IMR-90 (cell line): Measurements from ENCODE around the gene GPC6. TPM values are rescaled to one million over a fixed set of nuclear protein-coding genes. Genes with fewer than 3 reads are reported as not detected.

ENCODE experiments used
- ATAC-seq: fragments of 200-7000 bp; cut with Tn5 transposase; 2 replicates; pipeline ENCODE4 v1.9.1; 2020; ENCODE audit warnings: low read depth, mild to moderate bottlenecking, moderate library complexity
- BruUV-seq: library from RNA; stranded (reverse); fragments of 400-500 nt; replicated peaks from 2 replicates; lab custom pipeline; 2021; lab: Mats Ljungman, UMichigan
- CTCF ChIA-PET: fragments of 300-600 bp; formaldehyde crosslinking; extraction: SDS; loops from one replicate; lab custom pipeline; 2021; ENCODE audit warnings: antibody characterized with exemption; lab: Yijun Ruan, JAX
- POLR2A ChIA-PET: fragments of 300-600 bp; sonication (Branson Sonifier 250); formaldehyde crosslinking; loops from one replicate; lab custom pipeline; 2022; ENCODE audit warnings: antibody characterized with exemption; ENCODE audit not compliant: unreplicated experiment; lab: Charles Lee
- DNase-seq: peaks from one replicate; pipeline ENCODE4 v3.0.0; 2013
- H2AFZ ChIP-seq: replicated peaks from 2 replicates; pipeline ENCODE3; 2013; ENCODE audit warnings: low read length, mild to moderate bottlenecking; ENCODE audit not compliant: poor library complexity
- H2AK5ac ChIP-seq: 2 replicates; pipeline ENCODE4 v1.6.1; 2013; ENCODE audit warnings: low read depth, low read length, inconsistent platforms
- H2AK9ac ChIP-seq: replicated peaks from 2 replicates; pipeline ENCODE3; 2013; ENCODE audit warnings: mild to moderate bottlenecking, low read depth, low read length, moderate library complexity; ENCODE audit not compliant: poor library complexity
- H2BK120ac ChIP-seq: 2 replicates; pipeline ENCODE4 v1.6.1; 2013; ENCODE audit warnings: low read depth, low read length, inconsistent platforms
- H2BK15ac ChIP-seq: 3 replicates; pipeline ENCODE4 v1.6.1; 2013; ENCODE audit warnings: low read depth, low read length, inconsistent platforms
- H2BK20ac ChIP-seq: 2 replicates; pipeline ENCODE4 v1.6.1; 2013; ENCODE audit warnings: low read depth, mild to moderate bottlenecking, inconsistent platforms, low read length, moderate library complexity
- H2BK5ac ChIP-seq: 2 replicates; pipeline ENCODE4 v1.6.1; 2013; ENCODE audit warnings: mild to moderate bottlenecking, low read depth, low read length, inconsistent platforms; ENCODE audit not compliant: poor library complexity, severe bottlenecking
- H3K14ac ChIP-seq: replicated peaks from 2 replicates; pipeline ENCODE4 v1.6.1; 2013; ENCODE audit warnings: low read depth, low read length, inconsistent platforms
- H3K18ac ChIP-seq: 2 replicates; pipeline ENCODE4 v1.6.1; 2013; ENCODE audit warnings: low read depth, low read length, control low read depth
- H3K23ac ChIP-seq: 2 replicates; pipeline ENCODE4 v1.6.1; 2013; ENCODE audit warnings: low read depth, low read length, inconsistent platforms
- H3K27ac ChIP-seq: 2 replicates; pipeline ENCODE4 v1.5.1; 2013; ENCODE audit warnings: mild to moderate bottlenecking, control low read depth, low read length; ENCODE audit not compliant: insufficient read depth
- H3K27me3 ChIP-seq: 2 replicates; pipeline ENCODE4 v1.6.1; 2013; ENCODE audit warnings: low read length; ENCODE audit not compliant: control insufficient read depth, insufficient read depth
- H3K36me3 ChIP-seq: 2 replicates; pipeline ENCODE4 v1.6.1; 2013; ENCODE audit warnings: low read length, mixed read lengths; ENCODE audit not compliant: control insufficient read depth, insufficient read depth
- H3K4ac ChIP-seq: 2 replicates; pipeline ENCODE4 v1.6.1; 2013; ENCODE audit warnings: low read depth, low read length, inconsistent platforms
- H3K4me1 ChIP-seq: 2 replicates; pipeline ENCODE4 v1.6.1; 2013; ENCODE audit warnings: low read length, mixed read lengths; ENCODE audit not compliant: control insufficient read depth, insufficient read depth
- H3K4me2 ChIP-seq: 2 replicates; pipeline ENCODE4 v1.6.1; 2013; ENCODE audit warnings: low read depth, mild to moderate bottlenecking, control low read depth, low read length, moderate library complexity
- H3K4me3 ChIP-seq: 2 replicates; pipeline ENCODE4 v1.5.1; 2013; ENCODE audit warnings: low read depth, mild to moderate bottlenecking, control low read depth, low read length, moderate library complexity; ENCODE audit not compliant: insufficient read depth
- H3K56ac ChIP-seq: 2 replicates; pipeline ENCODE4 v1.6.1; 2013; ENCODE audit warnings: low read length, inconsistent platforms; ENCODE audit not compliant: insufficient read depth; ENCODE audit errors: extremely low read depth
- H3K79me1 ChIP-seq, 2 experiments: 2 replicates each; pipeline ENCODE4 v1.6.1; 2013; ENCODE audit warnings: low read length in 2 of 2, inconsistent platforms in 1 of 2, low read depth in 1 of 2
- H3K9ac ChIP-seq: 2 replicates; pipeline ENCODE4 v1.6.1; 2013; ENCODE audit warnings: low read depth, low read length, control low read depth
- H3K9me1 ChIP-seq: 2 replicates; pipeline ENCODE4 v1.6.1; 2013; ENCODE audit warnings: low read length, inconsistent platforms; ENCODE audit not compliant: insufficient read depth
- H3K9me3 ChIP-seq: 2 replicates; pipeline ENCODE4 v1.6.1; 2013; ENCODE audit warnings: low read length; ENCODE audit not compliant: control insufficient read depth, insufficient read depth
- H4K20me1 ChIP-seq: 2 replicates; pipeline ENCODE4 v1.6.1; 2013; ENCODE audit warnings: low read length, inconsistent platforms; ENCODE audit not compliant: insufficient read depth
- H4K5ac ChIP-seq: 2 replicates; pipeline ENCODE4 v1.6.1; 2013; ENCODE audit warnings: mild to moderate bottlenecking, low read depth, low read length, control low read depth
- H4K8ac ChIP-seq, 2 experiments: 2 replicates each; pipeline ENCODE4 v1.6.1; 2013; ENCODE audit warnings: low read depth in 2 of 2, low read length in 2 of 2, control low read depth in 1 of 2, inconsistent platforms in 1 of 2
- H4K91ac ChIP-seq: 2 replicates; pipeline ENCODE4 v1.6.1; 2013; ENCODE audit warnings: low read depth, low read length, inconsistent platforms; ENCODE audit not compliant: insufficient read depth
- BHLHE40 ChIP-seq: fragments of 150-350 bp; IDR thresholded peaks from 2 replicates; pipeline ENCODE4 v1.6.1; 2016; ENCODE audit warnings: mild to moderate bottlenecking, low read depth, low read length
- CEBPB ChIP-seq: IDR thresholded peaks from 2 replicates; pipeline ENCODE4 v1.6.1; 2012; ENCODE audit warnings: low read depth, low read length, improper control_type of control experiment
- CHD1 ChIP-seq: IDR thresholded peaks from 2 replicates; pipeline ENCODE4 v1.6.1; 2012; ENCODE audit warnings: low read depth, low read length, improper control_type of control experiment
- FOS ChIP-seq: fragments of 150-350 bp; IDR thresholded peaks from 2 replicates; pipeline ENCODE4 v1.6.1; 2016; ENCODE audit warnings: low read depth, low read length
- MAFK ChIP-seq: IDR thresholded peaks from 2 replicates; pipeline ENCODE4 v1.6.1; 2012; ENCODE audit warnings: low read depth, low read length, improper control_type of control experiment
- MAZ ChIP-seq: IDR thresholded peaks from 2 replicates; pipeline ENCODE4 v1.6.1; 2012; ENCODE audit warnings: low read depth, mild to moderate bottlenecking, low read length, improper control_type of control experiment, moderate library complexity, borderline replicate concordance
- MXI1 ChIP-seq: IDR thresholded peaks from 2 replicates; pipeline ENCODE4 v1.6.1; 2012; ENCODE audit warnings: low read depth, mild to moderate bottlenecking, low read length, moderate library complexity, borderline replicate concordance
- NFE2L2 ChIP-seq: fragments of 150-350 bp; IDR thresholded peaks from 2 replicates; pipeline ENCODE4 v1.6.1; 2016; ENCODE audit warnings: low read depth, mild to moderate bottlenecking, low read length
- RCOR1 ChIP-seq: IDR thresholded peaks from 2 replicates; pipeline ENCODE4 v1.6.1; 2012; ENCODE audit warnings: mild to moderate bottlenecking, low read length, improper control_type of control experiment; ENCODE audit not compliant: insufficient replicate concordance
- RFX5 ChIP-seq: IDR thresholded peaks from 2 replicates; pipeline ENCODE4 v1.8.0; 2012; ENCODE audit warnings: low read depth, mild to moderate bottlenecking, low read length, moderate library complexity
- WGBS, 2 experiments: methylation state at CpG; one replicate each; pipeline versions ENCODE4 v1.1.5 to v1.1.7; 2013; ENCODE audit warnings: missing lambda C conversion rate in 2 of 2; ENCODE audit not compliant: insufficient read length in 1 of 2; ENCODE audit errors: extremely low coverage in 2 of 2; 5-methylcytosine and 5-hydroxymethylcytosine counted together
- dilution Hi-C: fragments of 300-500 bp; cut with HindIII; formaldehyde crosslinking; loops from one replicate; pipeline ENCODE4 v1.14.3; 2018; ENCODE audit warnings: low sequenced_read_pairs; ENCODE audit not compliant: unreplicated experiment
- in situ Hi-C: fragments of 300-500 bp; cut with MboI; formaldehyde crosslinking; loops from 3 replicates; pipeline ENCODE4 v1.14.3; 2019; ENCODE audit warnings: low sequenced_read_pairs, inconsistent platforms, mixed read lengths
- intact Hi-C: fragments of 100-400 bp; cut with micrococcal nuclease; formaldehyde crosslinking; loops from 2 replicates; pipeline ENCODE4 v1.10.0; 2022
- polyA plus RNA-seq, 3 experiments: library from polyadenylated mRNA; depleted of rRNA; stranded (reverse); fragments of >200 nt; gene quantifications; 2 replicates each; pipeline ENCODE4 v1.2.3, GENCODE V29; 2012; ENCODE audit warnings: low replicate concordance in 1 of 3
- total RNA-seq: library from RNA; depleted of rRNA; stranded (reverse); fragments of >200 nt; gene quantifications from 2 replicates; pipeline ENCODE4 v1.2.3, GENCODE V29; 2012
- TF ChIP-seq, protein P1 (sequence below): fragments of 150-350 bp; IDR thresholded peaks from 2 replicates; pipeline ENCODE4 v1.6.1; 2016; ENCODE audit warnings: low read depth, mild to moderate bottlenecking, low read length, moderate library complexity, borderline replicate concordance

Gene GPC6
- total and polyA plus RNA-seq, 2 of the 4 experiments (the other 2 are of a cell fraction): 14.9 to 39.4 TPM

DNA sequence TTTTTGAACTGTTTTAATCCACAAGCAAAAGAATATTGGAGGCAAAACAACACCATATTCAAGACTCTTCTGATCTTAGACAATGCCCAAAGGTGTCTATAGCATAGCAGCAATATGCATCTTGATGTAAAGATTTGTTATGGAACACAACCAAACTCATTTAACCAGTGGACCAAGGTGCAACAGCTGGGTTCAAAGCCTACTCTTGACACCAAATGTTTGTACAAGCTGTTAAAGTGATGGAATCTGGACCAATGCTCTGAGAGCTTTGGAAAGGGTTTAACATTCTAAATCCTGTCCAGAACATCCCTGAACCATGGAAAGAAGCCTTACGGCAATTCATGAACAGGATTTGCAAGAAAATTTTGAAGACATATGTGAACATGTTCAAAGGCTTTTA, 520.0 kb downstream of the GPC6 start:
- Histone ChIP-seq H3K9me1 (no peaks in the 10 kb centered on the region), H2AK5ac (no peak overlapping the region), H2AFZ (no peak overlapping the region), H3K36me3 (no peaks in the 10 kb centered on the region), H4K8ac (no peak overlapping the region), H3K14ac (no peak overlapping the region), H3K79me1 (no peaks in the 10 kb centered on the region), H4K91ac (no peak overlapping the region), H3K18ac (no peak overlapping the region), H3K27me3 (no peaks in the 10 kb centered on the region), H3K27ac (no peak overlapping the region), H4K20me1 (no peaks in the 10 kb centered on the region), H3K56ac (no peak overlapping the region), H2AK9ac (no peak overlapping the region), H3K9ac (no peak overlapping the region), H3K4me2 (no peak overlapping the region), H3K9me3 (no peaks in the 10 kb centered on the region), H2BK15ac (no peak overlapping the region), H3K4me3 (no peak overlapping the region), H2BK20ac (no peak overlapping the region), H3K4me1 (no peaks in the 10 kb centered on the region), H2BK5ac (no peak overlapping the region), H4K5ac (no peak overlapping the region), H2BK120ac (no peak overlapping the region), H3K4ac (no peak overlapping the region), H3K23ac (no peak overlapping the region)
- dilution Hi-C loops: no loop called here
- DNase-seq (no peak), ATAC-seq (no peak)
- no TSS peak for BruUV-seq
- WGBS, 2 experiments: no CpG with 5 or more reads among the region's 1 CpG
- POLR2A ChIA-PET: interaction anchor here (0.5 kb wide), 1 partner anchor 1765 kb away, joined by 3 read pairs; no protein-coding TSS in a partner anchor
- intact Hi-C loops: no loop called here
- CTCF ChIA-PET: interaction anchor here (1.1 kb wide), 1 partner anchor 12 kb away, joined by 3 read pairs; no protein-coding TSS in a partner anchor
- TF ChIP-seq NFE2L2 (no peak), MAZ (no peak), BHLHE40 (no peak), RFX5 (no peak), RCOR1 (no peak), CEBPB (no peak), MXI1 (no peak), FOS (no peak), CHD1 (no peak), MAFK (no peak)
- TF ChIP-seq, protein P1, sequence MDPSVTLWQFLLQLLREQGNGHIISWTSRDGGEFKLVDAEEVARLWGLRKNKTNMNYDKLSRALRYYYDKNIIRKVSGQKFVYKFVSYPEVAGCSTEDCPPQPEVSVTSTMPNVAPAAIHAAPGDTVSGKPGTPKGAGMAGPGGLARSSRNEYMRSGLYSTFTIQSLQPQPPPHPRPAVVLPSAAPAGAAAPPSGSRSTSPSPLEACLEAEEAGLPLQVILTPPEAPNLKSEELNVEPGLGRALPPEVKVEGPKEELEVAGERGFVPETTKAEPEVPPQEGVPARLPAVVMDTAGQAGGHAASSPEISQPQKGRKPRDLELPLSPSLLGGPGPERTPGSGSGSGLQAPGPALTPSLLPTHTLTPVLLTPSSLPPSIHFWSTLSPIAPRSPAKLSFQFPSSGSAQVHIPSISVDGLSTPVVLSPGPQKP: no peak
- in situ Hi-C loops: no loop called here
